GM23248 (cell line): ENCODE results near the gene PEPD. TPM values are rescaled to one million over a fixed set of nuclear protein-coding genes. Genes with fewer than 3 reads are reported as not detected.

Experiments used
- DNase-seq: peaks from one replicate; pipeline ENCODE4 v3.0.0-alpha.2; 2015
- H2AFZ ChIP-seq: fragments of 200-600 bp; sonication (generic); 2 replicates; pipeline ENCODE4 v1.6.1; 2016; ENCODE audit warnings: antibody characterized with exemption
- H3F3A ChIP-seq: fragments of 200-600 bp; sonication (generic); 2 replicates; pipeline ENCODE4 v1.6.1; 2016; ENCODE audit warnings: mild to moderate bottlenecking, antibody characterized with exemption, mixed run types; ENCODE audit not compliant: insufficient read depth
- H3K27ac ChIP-seq: fragments of 200-600 bp; sonication (generic); 2 replicates; pipeline ENCODE4 v1.5.1; 2016; ENCODE audit warnings: mild to moderate bottlenecking
- H3K27me3 ChIP-seq: fragments of 200-600 bp; sonication (generic); replicated peaks from 2 replicates; pipeline ENCODE4 v1.6.1; 2016; ENCODE audit warnings: mild to moderate bottlenecking; ENCODE audit not compliant: insufficient read depth
- H3K36me3 ChIP-seq: fragments of 200-600 bp; sonication (generic); 2 replicates; pipeline ENCODE4 v1.6.1; 2016; ENCODE audit warnings: low read depth, mild to moderate bottlenecking
- H3K4me1 ChIP-seq: fragments of 200-600 bp; sonication (generic); 2 replicates; pipeline ENCODE4 v1.6.1; 2016; ENCODE audit warnings: mild to moderate bottlenecking; ENCODE audit not compliant: insufficient read depth
- H3K4me2 ChIP-seq: fragments of 200-600 bp; sonication (generic); one replicate; pipeline ENCODE4 v1.6.1; 2016; ENCODE audit warnings: mild to moderate bottlenecking; ENCODE audit not compliant: unreplicated experiment
- H3K4me3 ChIP-seq: fragments of 200-600 bp; sonication (generic); 2 replicates; pipeline ENCODE4 v1.5.1; 2016; ENCODE audit warnings: mild to moderate bottlenecking
- H3K79me2 ChIP-seq: fragments of 200-600 bp; sonication (generic); 2 replicates; pipeline ENCODE4 v1.6.1; 2016; ENCODE audit warnings: mild to moderate bottlenecking; ENCODE audit not compliant: insufficient read depth
- H3K9ac ChIP-seq: fragments of 200-600 bp; sonication (generic); 2 replicates; pipeline ENCODE4 v1.6.1; 2016; ENCODE audit warnings: mild to moderate bottlenecking
- H3K9me2 ChIP-seq: fragments of 200-600 bp; sonication (generic); 2 replicates; pipeline ENCODE4 v1.6.1; 2016; ENCODE audit warnings: mixed run types, mild to moderate bottlenecking, moderate library complexity; ENCODE audit not compliant: insufficient read depth
- H3K9me3 ChIP-seq: fragments of 200-600 bp; sonication (generic); one replicate; pipeline ENCODE4 v1.6.1; 2017; ENCODE audit warnings: low read depth
- H4K20me1 ChIP-seq: fragments of 200-600 bp; sonication (generic); 2 replicates; pipeline ENCODE4 v1.6.0; 2016; ENCODE audit not compliant: insufficient read depth
- EZH2 ChIP-seq: fragments of 200-600 bp; sonication (generic); IDR thresholded peaks from 2 replicates; pipeline ENCODE4 v1.6.1; 2018; ENCODE audit warnings: antibody characterized with exemption, mild to moderate bottlenecking; ENCODE audit not compliant: insufficient read depth, poor library complexity, severe bottlenecking
- EZH2phosphoT487 ChIP-seq: fragments of 200-600 bp; sonication (generic); IDR thresholded peaks from 2 replicates; pipeline ENCODE4 v1.6.1; 2018; ENCODE audit warnings: antibody characterized with exemption, moderate library complexity, mild to moderate bottlenecking, low read depth; ENCODE audit not compliant: insufficient read depth
- WGBS, 2 experiments: methylation state at CpG; one replicate each; pipeline ENCODE4 v1.1.6; 2015 to 2017; ENCODE audit warnings: low lambda C conversion rate in 2 of 2, low coverage in 1 of 2; ENCODE audit errors: missing lambda C conversion rate in 2 of 2; 5-methylcytosine and 5-hydroxymethylcytosine counted together
- in situ Hi-C: fragments of 300-500 bp; cut with MboI; formaldehyde crosslinking; loops from 2 replicates; pipeline ENCODE4 v1.15.0; 2020
- polyA plus RNA-seq: library from polyadenylated mRNA; unstranded; fragments of >200 nt; fragmentation: Nextera tagmentation; extraction: Ambion mirVana; gene quantifications from 2 replicates; pipeline ENCODE4 v1.2.1, GENCODE V29; 2016
- total RNA-seq: library from RNA; depleted of rRNA; stranded (reverse); fragments of >200 nt; shearing (Covaris generic); gene quantifications from 2 replicates; pipeline ENCODE4 v1.2.3, GENCODE V29; 2014

PEPD gene
- total and polyA plus RNA-seq, 2 experiments from 2014 or later = 54.8 to 86.5 TPM

DNA sequence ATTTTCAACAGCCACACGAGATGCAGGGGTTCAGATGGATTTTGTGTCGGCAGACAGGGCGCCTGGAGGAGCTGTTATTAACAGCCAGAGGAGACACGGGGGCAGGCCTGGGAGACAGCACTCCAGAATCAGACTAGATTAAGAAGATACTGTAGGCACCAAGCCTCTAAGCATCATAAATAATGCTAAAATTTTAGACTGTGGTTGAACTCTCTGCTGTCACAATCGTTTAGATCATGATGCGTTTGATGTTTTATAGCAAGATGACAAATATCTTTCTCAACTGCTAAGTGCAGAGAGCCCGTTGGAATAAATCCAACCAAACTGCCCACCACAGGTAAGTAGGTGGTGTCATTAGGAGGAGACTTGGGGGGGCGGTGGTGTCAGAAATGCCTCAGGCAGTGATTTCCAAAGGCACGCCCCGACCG is 84.2 kb downstream of the PEPD start:
- no peaks in the 10 kb centered on the region for H4K20me1 ChIP-seq
- no peak overlapping the region for H3K4me2 ChIP-seq
- H2AFZ ChIP-seq = no peak overlapping the region
- no peak overlapping the region for H3K9ac ChIP-seq
- no peaks in the 10 kb centered on the region for H3K27me3 ChIP-seq
- peak; percentile 20 for DNase-seq
- H3K9me3 ChIP-seq = no peaks in the 10 kb centered on the region
- WGBS, 2 experiments = 35 to 41% methylated on average over 11 of the region's 11 CpGs
- no peaks in the 10 kb centered on the region for H3K36me3 ChIP-seq
- H3K4me3 ChIP-seq = no peak overlapping the region
- in situ Hi-C loops = no loop called here
- H3K79me2 ChIP-seq = no peaks in the 10 kb centered on the region
- H3K4me1 ChIP-seq = peaks cover 6% of the 10 kb centered on the region
- no peak overlapping the region for H3K27ac ChIP-seq
- no peaks in the 10 kb centered on the region for H3K9me2 ChIP-seq
- H3F3A ChIP-seq = peaks cover 8% of the 10 kb centered on the region; the same call in 1 of the 2 replicates
- TF ChIP-seq EZH2 (no peak), EZH2phosphoT487 (no peak)

DNA sequence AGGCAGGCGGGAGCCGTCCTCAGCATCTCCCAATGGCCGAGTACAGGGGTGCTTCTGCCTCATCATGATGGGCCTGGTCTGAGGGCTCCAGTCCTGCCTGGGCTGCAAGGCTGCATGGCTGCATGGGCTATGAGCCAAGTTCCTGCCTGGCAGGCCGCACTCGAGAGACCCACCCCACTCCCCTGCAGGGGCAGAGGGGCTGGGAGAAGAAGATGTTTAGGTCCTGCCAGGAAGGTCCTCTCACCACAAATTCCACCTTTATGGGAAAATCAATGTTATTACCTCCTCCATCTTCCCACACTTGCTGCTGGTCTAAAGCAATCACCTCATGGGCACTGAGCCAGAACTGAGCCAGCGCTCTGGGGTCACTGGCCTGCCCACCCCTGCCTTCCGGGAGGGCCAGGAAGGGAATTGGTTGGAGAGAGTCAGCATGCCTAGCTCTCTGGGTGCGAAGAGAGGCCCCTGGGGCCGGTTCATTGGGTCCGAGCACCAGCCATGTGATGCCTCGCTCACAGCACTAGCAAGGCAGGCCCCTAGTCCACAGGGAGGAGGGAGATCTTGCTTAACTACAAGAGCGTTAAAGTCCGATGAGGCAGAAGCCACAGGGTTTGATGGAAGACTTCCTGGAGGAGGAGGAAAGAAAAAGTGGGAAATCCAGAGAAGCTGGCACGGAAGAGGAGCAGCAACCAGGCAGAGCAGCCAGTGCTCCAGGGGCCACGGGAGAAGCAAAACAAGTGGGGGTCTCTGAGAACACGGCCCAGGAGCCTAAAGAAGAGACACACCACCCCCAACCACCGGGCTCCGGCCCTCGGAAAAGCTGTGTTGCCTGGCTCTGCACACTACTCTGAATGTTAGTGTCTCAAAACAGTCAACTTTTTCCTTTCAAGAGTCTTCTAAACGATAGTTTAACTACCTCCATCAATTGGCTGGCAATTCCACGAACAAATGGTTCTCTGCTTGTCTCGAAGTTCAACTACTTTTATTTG is 84.9 kb downstream of the PEPD start:
- Histone ChIP-seq H3F3A (peaks cover 8% of the 10 kb centered on the region; the same call in 1 of the 2 replicates), H3K27me3 (no peaks in the 10 kb centered on the region), H3K36me3 (no peaks in the 10 kb centered on the region), H4K20me1 (no peaks in the 10 kb centered on the region), H3K9me3 (no peaks in the 10 kb centered on the region), H3K4me3 (no peak overlapping the region), H2AFZ (no peak overlapping the region), H3K9me2 (no peaks in the 10 kb centered on the region), H3K27ac (no peak overlapping the region), H3K4me2 (no peak overlapping the region), H3K9ac (no peak overlapping the region), H3K4me1 (peaks cover 6% of the 10 kb centered on the region), H3K79me2 (no peaks in the 10 kb centered on the region)
- no peak for DNase-seq
- in situ Hi-C loops = no loop called here
- no peak for TF ChIP-seq EZH2
- no peak for TF ChIP-seq EZH2phosphoT487
- WGBS, 2 experiments = 76 to 77% methylated on average over 22 of the region's 22 CpGs

DNA sequence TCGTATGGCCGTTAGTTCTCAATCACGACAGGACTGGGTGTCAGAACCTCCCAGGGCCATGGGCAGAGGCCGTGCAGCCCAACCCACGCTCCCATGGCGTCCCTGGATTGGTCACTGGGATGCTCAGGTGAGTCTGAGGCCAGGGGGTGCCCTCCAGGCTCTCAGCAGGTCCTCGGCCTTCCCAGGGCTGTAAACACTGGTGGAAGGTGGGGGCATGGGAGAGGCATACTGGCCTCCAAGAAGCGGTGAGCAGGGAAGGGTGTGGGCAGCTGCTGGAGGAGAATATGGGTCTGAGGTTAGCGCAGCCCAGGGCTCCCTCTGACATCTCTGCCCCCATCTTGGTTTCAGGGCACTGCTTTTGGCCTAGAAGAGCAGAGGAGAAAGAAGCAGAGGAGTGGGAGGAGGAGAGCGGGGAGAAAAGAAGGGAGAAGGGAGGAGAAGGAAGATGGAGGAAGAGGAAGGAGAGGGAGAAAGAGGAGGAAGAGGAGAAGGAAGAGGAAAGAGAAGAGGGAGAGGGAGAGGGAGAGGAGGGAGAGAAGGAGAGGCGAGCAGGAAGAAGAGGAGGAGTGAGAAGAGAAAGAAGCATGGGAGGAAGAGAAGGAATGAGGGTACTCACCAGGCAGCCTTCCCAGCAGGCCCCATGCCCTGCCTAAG is 85.8 kb downstream of the PEPD start:
- H3K4me3 ChIP-seq = no peak overlapping the region
- TF ChIP-seq EZH2phosphoT487 (no peak), EZH2 (no peak)
- no peaks in the 10 kb centered on the region for H3K36me3 ChIP-seq
- no peak for DNase-seq
- H3K9me2 ChIP-seq = no peaks in the 10 kb centered on the region
- no peaks in the 10 kb centered on the region for H4K20me1 ChIP-seq
- H3K27me3 ChIP-seq = no peaks in the 10 kb centered on the region
- no peak overlapping the region for H3K9ac ChIP-seq
- H3K4me2 ChIP-seq = no peak overlapping the region
- peaks cover 6% of the 10 kb centered on the region for H3K4me1 ChIP-seq
- 95 to 97% methylated on average over 8 to 11 of the region's 11 CpGs for WGBS, 2 experiments
- no peaks in the 10 kb centered on the region for H3K9me3 ChIP-seq
- peaks cover 8% of the 10 kb centered on the region; the same call in 1 of the 2 replicates for H3F3A ChIP-seq
- H2AFZ ChIP-seq = no peak overlapping the region
- H3K79me2 ChIP-seq = no peaks in the 10 kb centered on the region
- no peak overlapping the region for H3K27ac ChIP-seq
- in situ Hi-C loops = no loop called here

DNA sequence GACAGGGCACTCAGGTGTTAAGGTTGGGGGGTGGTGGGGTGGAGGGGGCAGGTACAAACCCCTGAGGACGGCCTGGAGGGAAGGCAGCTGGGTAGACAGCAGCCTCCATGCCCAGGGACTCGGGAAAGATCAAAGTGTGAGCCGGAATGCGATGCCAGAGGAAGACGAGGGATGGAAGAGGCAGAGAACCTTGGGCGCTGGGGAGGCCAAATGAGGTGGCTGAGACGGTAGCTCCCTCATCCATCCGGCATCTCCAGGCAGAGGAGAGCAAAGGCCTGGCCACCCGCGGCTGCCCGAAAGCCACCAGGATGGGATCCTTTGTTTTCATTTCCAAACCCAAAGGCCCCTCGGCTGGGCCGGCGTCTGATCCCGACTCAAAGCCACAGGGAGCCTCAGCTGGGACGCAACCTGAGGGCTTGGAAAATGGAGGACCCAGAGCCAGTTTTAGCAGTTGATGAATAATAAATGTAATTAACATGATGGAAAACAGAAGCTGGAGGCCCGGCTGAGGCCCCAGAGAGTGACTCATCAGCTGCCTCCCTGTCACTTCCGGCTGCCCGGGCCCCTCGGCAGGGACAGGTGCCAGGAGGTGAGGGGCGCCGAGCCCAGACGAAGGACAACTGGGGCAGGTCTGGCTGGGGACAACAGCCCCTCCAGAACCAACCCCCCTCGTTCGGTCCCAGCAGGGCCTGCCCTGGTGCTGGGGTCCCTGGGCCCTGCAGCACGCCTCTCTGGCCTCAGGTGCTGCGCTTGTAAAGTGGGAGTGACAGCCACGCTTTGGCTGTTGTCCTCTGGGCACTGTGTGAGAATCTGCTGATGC is 86.5 kb downstream of the PEPD start:
- 71 to 72% methylated on average over 27 to 28 of the region's 28 CpGs for WGBS, 2 experiments
- peaks cover 6% of the 10 kb centered on the region for H3K4me1 ChIP-seq
- no peak overlapping the region for H2AFZ ChIP-seq
- H3K9me3 ChIP-seq = no peaks in the 10 kb centered on the region
- no peaks in the 10 kb centered on the region for H4K20me1 ChIP-seq
- DNase-seq = peak; percentile 60
- no peaks in the 10 kb centered on the region for H3K27me3 ChIP-seq
- no peaks in the 10 kb centered on the region for H3K36me3 ChIP-seq
- H3F3A ChIP-seq = peaks cover 8% of the 10 kb centered on the region; the same call in 1 of the 2 replicates
- H3K4me2 ChIP-seq = no peak overlapping the region
- no peak overlapping the region for H3K27ac ChIP-seq
- no peak overlapping the region for H3K4me3 ChIP-seq
- H3K9me2 ChIP-seq = no peaks in the 10 kb centered on the region
- TF ChIP-seq EZH2phosphoT487 (no peak), EZH2 (no peak)
- H3K79me2 ChIP-seq = no peaks in the 10 kb centered on the region
- in situ Hi-C loops = no loop called here
- H3K9ac ChIP-seq = no peak overlapping the region
